HG02840 (cell line): ENCODE results near the gene VMP1.
"Not testable (repeated sequence)": the region's sequence is repeated elsewhere in the genome, so short reads cannot be mapped to it uniquely, and the experiment has no call there.

Source experiments
- ATAC-seq: cut with Tn5 transposase; IDR thresholded peaks from one replicate; pipeline ENCODE4 v1.9.1; 2021; ENCODE audit warnings: mild to moderate bottlenecking, moderate library complexity, moderate number of reproducible peaks; ENCODE audit not compliant: unreplicated experiment, low FRiP score

The VMP1 gene

GRCh38 chr17:59752922-59753321, 45.5 kb downstream of the VMP1 start:
- no peak for ATAC-seq

DNA sequence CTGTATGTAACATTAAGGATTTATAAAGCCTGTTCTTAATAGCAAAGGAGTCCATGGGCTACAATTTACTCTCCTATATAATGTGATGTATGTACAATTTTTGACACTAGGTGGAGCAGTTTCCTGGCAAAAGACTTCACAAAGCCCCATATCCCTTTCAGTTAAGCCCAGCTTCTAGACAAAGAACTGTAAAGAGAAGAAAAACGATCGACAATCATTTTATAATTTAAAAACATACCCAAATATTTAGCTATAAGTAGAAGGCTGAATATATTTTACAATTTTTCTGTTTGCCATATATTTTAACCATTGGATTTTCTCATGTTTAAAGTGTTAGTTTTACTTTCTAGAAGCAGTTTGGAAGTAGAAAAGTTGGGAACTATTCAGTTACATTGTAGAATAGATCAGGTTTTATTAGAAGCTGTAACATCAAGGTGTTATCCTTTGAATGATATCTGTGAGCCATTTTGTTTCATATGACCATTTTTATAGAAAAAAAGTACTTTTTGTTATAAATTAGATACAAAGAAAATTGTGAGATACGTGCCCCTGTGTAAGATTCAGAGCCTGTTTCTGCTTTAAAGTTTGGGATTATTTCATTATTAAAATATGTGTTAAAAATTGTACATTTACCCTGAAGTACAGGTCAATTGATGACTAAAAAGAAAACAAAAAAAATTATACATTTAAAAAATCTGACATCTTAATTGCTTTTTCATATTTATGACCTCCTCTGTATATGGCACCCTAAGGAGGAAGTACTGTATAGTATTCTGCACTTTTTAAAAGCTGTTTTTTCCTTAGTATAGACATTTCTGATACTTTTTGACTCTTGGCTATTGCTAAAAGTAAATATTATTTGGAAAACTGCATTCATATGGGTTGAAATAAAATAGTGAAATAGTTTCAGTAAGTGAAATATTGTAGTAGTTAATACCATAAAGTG, 46.3 kb downstream of the VMP1 start:
- ATAC-seq: no peak

- no peak for ATAC-seq
Observed at GRCh38 chr17:59754552-59754951, 47.1 kb downstream of the VMP1 start.

GRCh38 chr17:59755069-59755468, 47.6 kb downstream of the VMP1 start:
- ATAC-seq: not testable (repeated sequence)

DNA sequence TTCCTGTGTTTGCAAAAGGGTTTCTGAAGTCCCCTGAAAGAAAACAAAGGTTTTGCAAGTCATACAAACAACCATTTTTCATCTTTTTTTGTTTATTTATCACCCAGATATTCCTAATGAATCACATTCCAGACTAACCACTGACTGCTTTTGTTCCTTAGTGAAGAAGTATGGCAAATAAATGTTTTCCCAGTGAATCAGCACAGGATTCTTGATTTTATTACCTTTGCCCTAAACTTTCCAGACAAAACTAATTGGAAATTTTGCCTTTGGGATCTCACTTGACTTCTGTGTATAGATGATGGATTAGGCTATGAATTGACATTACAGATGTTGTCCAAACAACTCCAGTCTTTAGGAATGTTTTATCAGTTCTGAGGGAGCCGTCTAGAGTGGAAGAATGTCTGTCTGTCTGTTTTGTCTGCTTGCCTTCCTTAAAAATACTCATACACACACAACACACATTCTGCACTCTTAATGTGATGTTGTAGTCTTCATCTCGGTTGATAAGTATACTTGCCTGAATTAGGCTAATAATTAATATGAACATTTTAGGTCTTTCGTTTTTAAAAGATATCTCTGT, 48.9 kb downstream of the VMP1 start:
- no peak for ATAC-seq

DNA sequence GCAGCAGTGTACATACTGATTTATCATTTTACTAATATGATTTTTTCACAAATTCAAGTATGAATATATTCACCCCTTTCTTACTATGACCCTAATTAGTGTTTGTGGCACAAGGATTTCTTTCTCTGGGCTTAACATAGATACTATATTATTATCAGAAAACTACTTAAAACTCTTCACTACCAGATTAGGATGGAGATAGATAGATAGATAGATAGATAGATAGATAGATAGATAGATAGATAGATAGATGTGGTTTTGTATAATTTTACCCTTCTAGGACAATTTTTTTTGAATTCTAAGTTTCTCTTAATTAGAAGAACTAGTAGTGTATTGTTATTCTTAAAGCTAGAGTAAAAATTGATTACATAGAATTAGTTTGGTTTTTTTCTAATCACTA, 49.6 kb downstream of the VMP1 start:
- ATAC-seq: no peak

- ATAC-seq: no peak
Observed at GRCh38 chr17:59757470-59757869, 50.0 kb downstream of the VMP1 start.

DNA sequence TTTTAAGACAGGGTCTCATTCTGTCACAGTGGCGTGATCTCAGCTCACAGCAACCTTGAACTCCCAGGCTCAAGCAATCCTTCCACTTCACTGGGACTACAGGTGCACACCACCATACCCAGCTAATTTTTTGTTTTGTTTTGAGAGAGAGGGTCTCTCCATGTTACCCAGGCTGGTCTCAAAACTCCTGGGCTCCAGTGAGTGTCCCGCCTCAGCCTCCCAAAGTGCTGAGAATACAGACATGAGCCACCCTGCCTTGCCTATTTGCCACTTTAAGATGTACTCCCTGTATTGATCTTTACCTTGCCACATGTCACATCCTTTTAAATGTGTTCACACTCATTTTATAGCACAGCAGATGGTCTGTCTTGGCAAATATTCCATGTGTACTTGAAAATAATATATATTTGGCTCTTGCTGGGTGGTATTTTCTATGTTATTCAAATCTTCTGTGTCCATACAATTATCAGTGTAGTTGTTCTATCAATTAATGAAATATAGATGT, 50.5 kb downstream of the VMP1 start:
- no peak for ATAC-seq

- ATAC-seq: not testable (repeated sequence)
Observed at GRCh38 chr17:59758998-59759651, 51.7 kb downstream of the VMP1 start.

DNA sequence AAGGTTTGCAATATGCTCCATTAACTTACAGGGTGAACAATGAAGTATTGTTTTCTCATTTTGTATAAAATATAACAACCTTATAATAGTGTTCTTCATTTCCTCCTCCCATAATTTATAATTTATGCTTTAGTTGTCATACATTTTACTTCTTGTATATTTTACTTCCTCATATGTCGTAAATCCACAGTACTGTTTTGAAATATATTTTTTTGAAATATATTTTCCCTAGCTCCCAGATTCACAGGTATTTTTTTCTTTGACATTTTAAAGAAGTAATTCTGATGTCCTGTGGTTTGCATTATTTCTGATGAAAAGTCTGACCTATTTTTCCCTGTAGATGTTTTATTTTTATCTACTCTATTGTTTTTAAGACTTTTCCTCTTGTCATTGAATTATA, 52.7 kb downstream of the VMP1 start:
- ATAC-seq: no peak

- no peak for ATAC-seq
Observed at GRCh38 chr17:59761385-59762048, 54.1 kb downstream of the VMP1 start.

- ATAC-seq: no peak
Observed at GRCh38 chr17:59762049-59762823, 54.8 kb downstream of the VMP1 start.

- no peak for ATAC-seq
Observed at GRCh38 chr17:59762824-59763374, 55.4 kb downstream of the VMP1 start.

DNA sequence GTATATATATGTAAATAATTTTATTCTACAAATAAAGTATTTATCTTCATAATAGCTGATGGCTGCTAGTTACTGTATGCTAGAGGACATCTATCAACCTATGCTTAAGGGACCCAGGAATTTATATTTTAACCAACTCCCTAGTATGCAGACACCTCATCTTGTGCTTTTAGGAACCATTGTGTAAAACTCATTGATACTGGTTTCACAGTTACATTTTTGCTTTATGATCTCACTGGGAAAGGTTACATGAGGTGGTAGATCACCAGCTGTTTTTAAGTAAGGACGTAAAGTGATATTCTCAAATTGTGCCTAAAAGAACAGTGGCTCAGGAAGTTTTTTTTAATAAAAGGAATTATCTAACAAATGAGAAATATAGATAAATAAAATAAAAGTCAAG, 56.4 kb downstream of the VMP1 start:
- no peak for ATAC-seq

- no peak for ATAC-seq
Observed at GRCh38 chr17:59764292-59764741, 56.9 kb downstream of the VMP1 start.

DNA sequence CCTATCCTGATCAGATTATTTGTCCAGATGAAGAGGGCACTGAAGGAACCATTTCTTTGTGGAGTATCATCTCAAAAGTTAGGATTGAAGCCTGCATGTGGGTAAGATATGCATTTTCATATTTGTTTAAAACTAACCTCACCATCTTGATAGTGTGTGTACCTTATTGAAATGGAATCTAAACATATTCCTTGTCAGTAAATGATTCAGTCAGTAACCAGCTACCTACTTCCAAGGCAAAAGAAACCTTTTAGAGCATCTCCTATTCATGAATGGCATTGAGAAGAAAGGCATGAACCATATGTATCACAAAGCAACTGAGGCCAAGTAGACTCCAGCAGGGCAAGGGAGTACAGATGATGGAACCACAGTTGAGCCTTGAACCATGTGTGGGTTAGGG, 57.6 kb downstream of the VMP1 start:
- no peak for ATAC-seq

DNA sequence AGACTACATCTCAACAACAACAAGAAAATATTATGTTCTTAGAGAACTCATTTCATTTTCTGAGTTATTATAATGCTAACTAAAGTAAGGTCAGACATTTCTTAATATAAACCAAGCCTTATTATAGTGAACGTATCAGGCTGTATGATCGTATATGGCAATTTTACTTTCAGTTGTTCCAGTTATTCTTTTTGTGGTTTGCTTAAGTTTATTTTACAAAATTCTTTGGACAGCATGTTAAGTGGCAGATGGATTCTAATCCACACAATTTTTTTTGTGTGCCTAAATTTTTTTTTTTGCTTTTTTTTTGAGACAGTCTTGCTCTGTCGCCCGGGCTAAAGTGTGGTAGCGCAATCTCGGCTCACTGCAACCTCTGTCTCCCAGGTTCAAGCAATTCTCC, 59.0 kb downstream of the VMP1 start:
- ATAC-seq: no peak

- no peak for ATAC-seq
Observed at GRCh38 chr17:59767176-59767575, 59.7 kb downstream of the VMP1 start.

GRCh38 chr17:59769887-59770286, 62.4 kb downstream of the VMP1 start:
- ATAC-seq: no peak

DNA sequence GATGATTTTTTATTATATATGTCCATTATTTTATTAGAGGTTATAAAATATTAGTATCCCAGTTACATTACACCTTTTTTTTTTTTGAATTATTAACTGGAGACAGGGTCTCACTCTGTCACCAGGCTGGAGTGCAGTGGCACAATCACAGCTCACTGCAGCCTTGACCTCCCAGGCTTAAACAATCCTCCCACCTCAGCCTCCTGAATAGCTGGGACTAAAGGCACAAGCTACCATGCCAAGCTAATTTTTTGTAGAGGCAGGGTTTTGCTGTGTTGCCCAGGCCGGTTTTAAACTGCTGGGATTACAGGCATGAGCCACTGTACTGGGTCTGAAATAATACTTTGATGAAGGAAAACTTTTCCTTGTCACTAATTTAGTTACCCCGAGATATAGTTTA, 63.6 kb downstream of the VMP1 start:
- no peak for ATAC-seq
